SK-N-SH (cell line): ENCODE data around the gene CXADR. TPM values are rescaled to one million over a fixed set of nuclear protein-coding genes. Genes with fewer than 3 reads are reported as not detected.

Experiments used
- CTCF ChIA-PET: fragments of 300-600, 350-600 bp; formaldehyde crosslinking; extraction: SDS; loops from one replicate; lab custom pipeline; 2021; lab: Yijun Ruan, JAX
- POLR2A ChIA-PET: fragments of 350-600 bp; sonication (Branson Sonifier 250); formaldehyde crosslinking; extraction: SDS; loops from one replicate; lab custom pipeline; 2020; ENCODE audit warnings: antibody characterized with exemption, inconsistent platforms; lab: Yijun Ruan, JAX
- DNase-seq: peaks from one replicate; pipeline ENCODE4 v3.0.0; 2012
- H2AFZ ChIP-seq: fragments of 200-600 bp; sonication (generic); 2 replicates; pipeline ENCODE4 v1.8.1; 2016; ENCODE audit warnings: antibody characterized with exemption, mild to moderate bottlenecking, low read depth
- H3F3A ChIP-seq: fragments of 200-600 bp; sonication (generic); replicated peaks from 2 replicates; pipeline ENCODE3; 2016; ENCODE audit warnings: antibody characterized with exemption, mild to moderate bottlenecking; ENCODE audit not compliant: insufficient read depth
- H3K27ac ChIP-seq, 2 experiments: fragments of 200-500 bp in 1 of 2; fragments of 200-600 bp in 1 of 2; sonication (Bioruptor generic) in 1 of 2; sonication (generic), shearing (Covaris generic) in 1 of 2; 2 replicates each; pipeline versions ENCODE4 v1.5.1 to v1.6.1; 2014 to 2016; ENCODE audit warnings: low read depth in 2 of 2, inconsistent platforms in 1 of 2, low read length in 1 of 2, mild to moderate bottlenecking in 1 of 2, mixed read lengths in 1 of 2
- H3K27me3 ChIP-seq: fragments of 200-600 bp; sonication (generic), shearing (Covaris generic); 2 replicates; pipeline ENCODE4 v1.6.1; 2016; ENCODE audit warnings: mixed run types; ENCODE audit not compliant: insufficient read depth
- H3K36me3 ChIP-seq, 2 experiments: fragments of 200-500 bp in 1 of 2; fragments of 200-600 bp in 1 of 2; sonication (Bioruptor generic) in 1 of 2; sonication (generic) in 1 of 2; replicated peaks in 1 of 2; 2 replicates each; pipeline versions ENCODE3 to v1.5.1; 2014 to 2016; ENCODE audit warnings: low read length in 1 of 2, mild to moderate bottlenecking in 1 of 2; ENCODE audit not compliant: insufficient read depth in 2 of 2, control insufficient read depth in 1 of 2
- H3K4me1 ChIP-seq, 2 experiments: fragments of 200-500 bp in 1 of 2; fragments of 200-600 bp in 1 of 2; sonication (Bioruptor generic) in 1 of 2; sonication (generic), shearing (Covaris generic) in 1 of 2; 2 replicates each; pipeline versions ENCODE4 v1.5.1 to v1.6.1; 2014 to 2016; ENCODE audit warnings: low read depth in 1 of 2, low read length in 1 of 2, mixed run types in 1 of 2; ENCODE audit not compliant: insufficient read depth in 2 of 2, control insufficient read depth in 1 of 2
- H3K4me2 ChIP-seq: fragments of 200-600 bp; sonication (generic), shearing (Covaris generic); 2 replicates; pipeline ENCODE4 v1.6.1; 2017; ENCODE audit warnings: mixed run types
- H3K4me3 ChIP-seq, 2 experiments: fragments of 200-500 bp in 1 of 2; fragments of 200-600 bp in 1 of 2; sonication (Bioruptor generic) in 1 of 2; sonication (generic), shearing (Covaris generic) in 1 of 2; 2 replicates each; pipeline versions ENCODE4 v1.5.1 to v1.8.1; 2014 to 2016; ENCODE audit warnings: low read depth in 2 of 2, inconsistent platforms in 1 of 2, low read length in 1 of 2, mild to moderate bottlenecking in 1 of 2, mixed read lengths in 1 of 2, moderate library complexity in 1 of 2
- H3K79me2 ChIP-seq: fragments of 200-600 bp; sonication (generic); 2 replicates; pipeline ENCODE4 v1.8.1; 2017; ENCODE audit warnings: mild to moderate bottlenecking; ENCODE audit not compliant: insufficient read depth
- H3K9ac ChIP-seq: fragments of 200-600 bp; sonication (generic); 2 replicates; pipeline ENCODE4 v1.6.1; 2017; ENCODE audit warnings: mixed run types
- H3K9me2 ChIP-seq: fragments of 200-600 bp; sonication (generic); 2 replicates; pipeline ENCODE4 v1.6.1; 2017; ENCODE audit warnings: mixed run types
- H3K9me3 ChIP-seq: fragments of 200-600 bp; sonication (generic); 2 replicates; pipeline ENCODE4 v1.6.1; 2017; ENCODE audit warnings: mixed run types, mild to moderate bottlenecking, moderate library complexity
- H4K20me1 ChIP-seq: fragments of 200-600 bp; sonication (generic); 2 replicates; pipeline ENCODE4 v1.6.1; 2017; ENCODE audit warnings: mild to moderate bottlenecking, mixed run types; ENCODE audit not compliant: insufficient read depth
- CHD2 ChIP-seq: fragments of 150-350 bp; IDR thresholded peaks from 2 replicates; pipeline ENCODE4 v1.6.1; 2018; ENCODE audit warnings: low read length; ENCODE audit not compliant: partially characterized antibody
- ELF1 ChIP-seq: IDR thresholded peaks from 2 replicates; pipeline ENCODE4 v1.4.0; 2012
- EP300 ChIP-seq, 2 experiments: IDR thresholded peaks; 2 replicates each; pipeline versions ENCODE4 v1.4.0 to v1.6.1; 2012; ENCODE audit warnings: borderline replicate concordance in 1 of 2, low read depth in 1 of 2, low read length in 1 of 2
- FOXM1 ChIP-seq: IDR thresholded peaks from 2 replicates; pipeline ENCODE4 v1.4.0; 2012; ENCODE audit warnings: low read depth, mild to moderate bottlenecking
- GABPA ChIP-seq: IDR thresholded peaks from 2 replicates; pipeline ENCODE4 v1.4.0; 2012; ENCODE audit warnings: low read depth, mild to moderate bottlenecking
- GATA2 ChIP-seq: sonication (generic); formaldehyde crosslinking; IDR thresholded peaks from 2 replicates; pipeline ENCODE4 v1.5.0; 2020; ENCODE audit warnings: mild to moderate bottlenecking, missing genetic modification reagents
- JUND ChIP-seq: IDR thresholded peaks from 2 replicates; pipeline ENCODE4 v1.4.0; 2012
- MXI1 ChIP-seq: IDR thresholded peaks from 2 replicates; pipeline ENCODE4 v1.6.1; 2012; ENCODE audit warnings: mild to moderate bottlenecking, low read depth, low read length, improper control_type of control experiment
- RAD21 ChIP-seq: IDR thresholded peaks from 2 replicates; pipeline ENCODE4 v1.6.1; 2012; ENCODE audit warnings: mild to moderate bottlenecking, low read length
- TAF1 ChIP-seq: IDR thresholded peaks from 2 replicates; pipeline ENCODE4 v1.6.1; 2012; ENCODE audit warnings: low read depth, mild to moderate bottlenecking, low read length, moderate library complexity, borderline replicate concordance
- TEAD4 ChIP-seq: IDR thresholded peaks from 2 replicates; pipeline ENCODE4 v1.4.0; 2012; ENCODE audit warnings: mild to moderate bottlenecking, borderline replicate concordance; ENCODE audit not compliant: insufficient read depth
- WGBS: methylation state at CpG from one replicate; pipeline ENCODE4 v1.1.6; 2017; ENCODE audit warnings: low lambda C conversion rate; 5-methylcytosine and 5-hydroxymethylcytosine counted together
- polyA plus RNA-seq, 3 experiments: library from polyadenylated mRNA; depleted of rRNA; stranded (reverse); fragments of >200 nt; gene quantifications; 2 replicates each; pipeline ENCODE4 v1.2.3, GENCODE V29; 2012
- TF ChIP-seq, protein P1 (sequence below): fragments of 150-350 bp; IDR thresholded peaks from 2 replicates; pipeline ENCODE4 v1.6.1; 2017; ENCODE audit warnings: antibody characterized with exemption, low read length, low read depth, borderline replicate concordance
- TF ChIP-seq, protein P2 (sequence below): fragments of 150-350 bp; IDR thresholded peaks from 2 replicates; pipeline ENCODE4 v1.6.1; 2016; ENCODE audit warnings: mild to moderate bottlenecking, low read depth, low read length
- TF ChIP-seq, protein P3 (sequence below): IDR thresholded peaks from 2 replicates; pipeline ENCODE4 v1.4.0; 2012; ENCODE audit warnings: low read depth, borderline replicate concordance
- TF ChIP-seq, protein P4 (sequence below): IDR thresholded peaks from 2 replicates; pipeline ENCODE4; 2012

The CXADR gene
- polyA plus RNA-seq, 1 of the 3 experiments (the other 2 are of a cell fraction): 1.1 TPM

DNA sequence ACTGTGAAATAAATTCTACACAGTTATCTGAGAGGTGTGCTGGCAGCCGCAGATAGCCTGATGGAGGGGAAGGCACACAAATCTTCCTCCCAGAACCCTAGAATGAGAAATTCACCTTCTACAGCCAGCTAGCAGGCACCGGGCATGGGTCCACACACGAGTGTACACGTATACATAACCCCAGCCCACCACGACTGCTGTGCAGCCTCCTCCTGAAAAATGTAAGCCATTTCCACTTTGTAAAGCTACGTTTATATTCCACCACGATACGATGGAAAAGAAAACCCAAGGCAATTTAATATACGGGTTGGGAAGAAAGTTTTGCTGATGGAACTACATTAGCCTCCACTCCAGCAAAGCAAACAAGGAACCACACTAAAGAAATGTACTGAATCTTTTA lies 98.1 kb downstream of the CXADR start:
- TF ChIP-seq ELF1 (no peak), MXI1 (no peak), GATA2 (CRISPR knock-in tag) (no peak), JUND (no peak), TAF1 (no peak), TEAD4 (no peak), RAD21 (no peak), FOXM1 (no peak), CHD2 (no peak), GABPA (no peak), EP300 (IDR thresholded peaks at IDR 0.05; ENCODE audit: borderline replicate concordance in 1 of 2, low read depth in 1 of 2, low read length in 1 of 2) (no peak)
- TF ChIP-seq, protein P1, sequence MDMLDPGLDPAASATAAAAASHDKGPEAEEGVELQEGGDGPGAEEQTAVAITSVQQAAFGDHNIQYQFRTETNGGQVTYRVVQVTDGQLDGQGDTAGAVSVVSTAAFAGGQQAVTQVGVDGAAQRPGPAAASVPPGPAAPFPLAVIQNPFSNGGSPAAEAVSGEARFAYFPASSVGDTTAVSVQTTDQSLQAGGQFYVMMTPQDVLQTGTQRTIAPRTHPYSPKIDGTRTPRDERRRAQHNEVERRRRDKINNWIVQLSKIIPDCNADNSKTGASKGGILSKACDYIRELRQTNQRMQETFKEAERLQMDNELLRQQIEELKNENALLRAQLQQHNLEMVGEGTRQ: no peak
- TF ChIP-seq, protein P2, sequence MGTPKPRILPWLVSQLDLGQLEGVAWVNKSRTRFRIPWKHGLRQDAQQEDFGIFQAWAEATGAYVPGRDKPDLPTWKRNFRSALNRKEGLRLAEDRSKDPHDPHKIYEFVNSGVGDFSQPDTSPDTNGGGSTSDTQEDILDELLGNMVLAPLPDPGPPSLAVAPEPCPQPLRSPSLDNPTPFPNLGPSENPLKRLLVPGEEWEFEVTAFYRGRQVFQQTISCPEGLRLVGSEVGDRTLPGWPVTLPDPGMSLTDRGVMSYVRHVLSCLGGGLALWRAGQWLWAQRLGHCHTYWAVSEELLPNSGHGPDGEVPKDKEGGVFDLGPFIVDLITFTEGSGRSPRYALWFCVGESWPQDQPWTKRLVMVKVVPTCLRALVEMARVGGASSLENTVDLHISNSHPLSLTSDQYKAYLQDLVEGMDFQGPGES: no peak
- TF ChIP-seq, protein P3, sequence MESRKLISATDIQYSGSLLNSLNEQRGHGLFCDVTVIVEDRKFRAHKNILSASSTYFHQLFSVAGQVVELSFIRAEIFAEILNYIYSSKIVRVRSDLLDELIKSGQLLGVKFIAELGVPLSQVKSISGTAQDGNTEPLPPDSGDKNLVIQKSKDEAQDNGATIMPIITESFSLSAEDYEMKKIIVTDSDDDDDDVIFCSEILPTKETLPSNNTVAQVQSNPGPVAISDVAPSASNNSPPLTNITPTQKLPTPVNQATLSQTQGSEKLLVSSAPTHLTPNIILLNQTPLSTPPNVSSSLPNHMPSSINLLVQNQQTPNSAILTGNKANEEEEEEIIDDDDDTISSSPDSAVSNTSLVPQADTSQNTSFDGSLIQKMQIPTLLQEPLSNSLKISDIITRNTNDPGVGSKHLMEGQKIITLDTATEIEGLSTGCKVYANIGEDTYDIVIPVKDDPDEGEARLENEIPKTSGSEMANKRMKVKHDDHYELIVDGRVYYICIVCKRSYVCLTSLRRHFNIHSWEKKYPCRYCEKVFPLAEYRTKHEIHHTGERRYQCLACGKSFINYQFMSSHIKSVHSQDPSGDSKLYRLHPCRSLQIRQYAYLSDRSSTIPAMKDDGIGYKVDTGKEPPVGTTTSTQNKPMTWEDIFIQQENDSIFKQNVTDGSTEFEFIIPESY: no peak
- TF ChIP-seq, protein P4, sequence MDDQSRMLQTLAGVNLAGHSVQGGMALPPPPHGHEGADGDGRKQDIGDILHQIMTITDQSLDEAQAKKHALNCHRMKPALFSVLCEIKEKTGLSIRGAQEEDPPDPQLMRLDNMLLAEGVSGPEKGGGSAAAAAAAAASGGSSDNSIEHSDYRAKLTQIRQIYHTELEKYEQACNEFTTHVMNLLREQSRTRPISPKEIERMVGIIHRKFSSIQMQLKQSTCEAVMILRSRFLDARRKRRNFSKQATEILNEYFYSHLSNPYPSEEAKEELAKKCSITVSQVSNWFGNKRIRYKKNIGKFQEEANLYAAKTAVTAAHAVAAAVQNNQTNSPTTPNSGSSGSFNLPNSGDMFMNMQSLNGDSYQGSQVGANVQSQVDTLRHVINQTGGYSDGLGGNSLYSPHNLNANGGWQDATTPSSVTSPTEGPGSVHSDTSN: no peak
- TF ChIP-seq, all 33 proteins: peak for 0
- WGBS: 10% methylated on average over 9 of the region's 9 CpGs

More for the DNA sequence above, 98.1 kb downstream of the CXADR start:
- ChIA-PET POLR2A (no interaction called here), CTCF (interaction anchor here (1.0 to 1.9 kb wide), 5 partner anchors 25 to 341 kb away, joined by 3 to 8 read pairs (median 3); partner anchors contain the start of gene CXADR)
- Histone ChIP-seq H2AFZ (peak overlapping the region; percentile 91), H3K27me3 (no peaks in the 10 kb centered on the region), H4K20me1 (no peaks in the 10 kb centered on the region), H3K4me3 (peak overlapping the region; percentile 91), H3K36me3 (peaks cover 5 to 15% of the 10 kb centered on the region in 2 experiments), H3K4me1 (peaks cover 0 to 6% of the 10 kb centered on the region in 2 experiments; a peak in 3 of 4 replicates), H3K79me2 (peaks cover 63% of the 10 kb centered on the region), H3K9me2 (no peaks in the 10 kb centered on the region), H3K4me2 (peak overlapping the region; percentile 85), H3K9me3 (no peaks in the 10 kb centered on the region), H3K27ac (peak overlapping the region; percentile 62 to 81), H3K9ac (peak overlapping the region; percentile 89), H3F3A (peaks cover 16% of the 10 kb centered on the region)
- DNase-seq: peak; percentile 27
